ENCODE results near the gene EHMT1. TPM values are rescaled to one million over a fixed set of nuclear protein-coding genes. Genes with fewer than 3 reads are reported as not detected.

The EHMT1 gene
- total and polyA plus RNA-seq, 10 of the 15 experiments (the other 5 are each of a cell fraction or from before 2014, with no cell fraction given) = 2.9 to 100 (median 48.1) TPM

GRCh38 chr9:137797206-137798120 is 178.7 kb downstream of the EHMT1 start:
- ChIA-PET RAD21 (ENCODE audit: unreplicated experiment) (no interaction called here), POLR2A (no interaction called here), SMC1A (ENCODE audit: uncharacterized antibody, unreplicated experiment) (no interaction called here), CTCF (no interaction called here)
- no peak overlapping the region for H2AFZ ChIP-seq (ENCODE audit: control insufficient read depth, low read depth, low read length)
- H3K27ac ChIP-seq (ENCODE audit: control insufficient read depth, insufficient read depth) = no peak overlapping the region
- no peak for ATAC-seq
- intact Hi-C loops (cut with micrococcal nuclease; ENCODE audit: unreplicated experiment) (no loop called here), in situ Hi-C loops (cut with MboI) (no loop called here)
- no peak overlapping the region for H3K4me3 ChIP-seq
- 94% methylated on average over 19 of the region's 19 CpGs for WGBS (ENCODE audit: insufficient coverage, insufficient replicate concordance, low lambda C conversion rate, missing lambda C conversion rate)
- no peaks in the 10 kb centered on the region for H4K20me1 ChIP-seq (ENCODE audit: control insufficient read depth, insufficient read depth)
- no peaks in the 10 kb centered on the region for H3K4me1 ChIP-seq (ENCODE audit: control insufficient read depth, insufficient read depth, low read length)
- H3K9me3 ChIP-seq (replicated peaks; ENCODE audit: control insufficient read depth, insufficient read depth, low read length) = no peaks in the 10 kb centered on the region
- BruUV-seq (replicated peaks) = no TSS peak
- H3K27me3 ChIP-seq (replicated peaks in 1 of 2; ENCODE audit: control insufficient read depth in 2 of 2, insufficient read depth in 2 of 2, low read length in 1 of 2) = no peaks in the 10 kb centered on the region
- no peak overlapping the region for H3K4me2 ChIP-seq (ENCODE audit: control insufficient read depth, insufficient read depth)
- no peak for DNase-seq (ENCODE audit: low read depth, low spot score)
- FAIRE-seq = no peak
- H3K9ac ChIP-seq (ENCODE audit: control insufficient read depth, insufficient read depth, low read length) = no peak overlapping the region
- H3K36me3 ChIP-seq (ENCODE audit: control insufficient read depth in 2 of 2, insufficient read depth in 2 of 2, low read length in 1 of 2) = peaks cover 32 to 35% of the 10 kb centered on the region in 2 experiments
- H3K79me2 ChIP-seq (ENCODE audit: control insufficient read depth, insufficient read depth, low read length) = no peaks in the 10 kb centered on the region
- TF ChIP-seq RUNX3 (IDR thresholded peaks at IDR 0.05; ENCODE audit: low read length) (no peak), PAX8 (IDR thresholded peaks at IDR 0.05) (no peak), E4F1 (IDR thresholded peaks at IDR 0.05; ENCODE audit: borderline replicate concordance, partially characterized antibody) (no peak), CUX1 (IDR thresholded peaks at IDR 0.05; ENCODE audit: insufficient replicate concordance, low read depth, low read length) (no peak), IRF3 (IDR thresholded peaks at IDR 0.05) (no peak), CREB1 (IDR thresholded peaks at IDR 0.05; ENCODE audit: low read depth) (no peak), PML (IDR thresholded peaks at IDR 0.05; ENCODE audit: low read length) (no peak), SMARCA5 (IDR thresholded peaks at IDR 0.05) (no peak), YY1 (IDR thresholded peaks at IDR 0.05; ENCODE audit: low read depth, low read length) (no peak), RAD51 (IDR thresholded peaks at IDR 0.05) (no peak), NFIC (IDR thresholded peaks at IDR 0.05; ENCODE audit: low read depth, low read length) (no peak), BCL11A (IDR thresholded peaks at IDR 0.05; ENCODE audit: low read depth, low read length) (no peak), HDAC2 (IDR thresholded peaks at IDR 0.05) (no peak), YBX1 (IDR thresholded peaks at IDR 0.05) (no peak), MTA2 (IDR thresholded peaks at IDR 0.05; ENCODE audit: low read depth) (no peak)
- TF ChIP-seq, protein P1, sequence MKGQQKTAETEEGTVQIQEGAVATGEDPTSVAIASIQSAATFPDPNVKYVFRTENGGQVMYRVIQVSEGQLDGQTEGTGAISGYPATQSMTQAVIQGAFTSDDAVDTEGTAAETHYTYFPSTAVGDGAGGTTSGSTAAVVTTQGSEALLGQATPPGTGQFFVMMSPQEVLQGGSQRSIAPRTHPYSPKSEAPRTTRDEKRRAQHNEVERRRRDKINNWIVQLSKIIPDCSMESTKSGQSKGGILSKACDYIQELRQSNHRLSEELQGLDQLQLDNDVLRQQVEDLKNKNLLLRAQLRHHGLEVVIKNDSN (IDR thresholded peaks at IDR 0.05; ENCODE audit: borderline replicate concordance, extremely low read length, insufficient read depth, low read depth, low read length) = no peak

Data from GM12878 (cell line).